A673 (cell line): ENCODE measurements around the gene GLDN.

Experiments
- EZH2 ChIP-seq: fragments of 200-600 bp; sonication (generic); IDR thresholded peaks from 2 replicates; pipeline ENCODE4 v1.6.1; 2017; ENCODE audit warnings: borderline replicate concordance, low read depth, mild to moderate bottlenecking, mixed read lengths, antibody characterized with exemption, low read length; ENCODE audit not compliant: poor library complexity, severe bottlenecking
- TF ChIP-seq, protein P1 (sequence below): fragments of 300-800, 200-600 bp; sonication (generic); conservative IDR thresholded peaks from 2 replicates; pipeline ENCODE4 v1.5.1; 2017; ENCODE audit warnings: low read depth, mild to moderate bottlenecking, antibody characterized with exemption, low read length, moderate library complexity, mixed read lengths

DNA sequence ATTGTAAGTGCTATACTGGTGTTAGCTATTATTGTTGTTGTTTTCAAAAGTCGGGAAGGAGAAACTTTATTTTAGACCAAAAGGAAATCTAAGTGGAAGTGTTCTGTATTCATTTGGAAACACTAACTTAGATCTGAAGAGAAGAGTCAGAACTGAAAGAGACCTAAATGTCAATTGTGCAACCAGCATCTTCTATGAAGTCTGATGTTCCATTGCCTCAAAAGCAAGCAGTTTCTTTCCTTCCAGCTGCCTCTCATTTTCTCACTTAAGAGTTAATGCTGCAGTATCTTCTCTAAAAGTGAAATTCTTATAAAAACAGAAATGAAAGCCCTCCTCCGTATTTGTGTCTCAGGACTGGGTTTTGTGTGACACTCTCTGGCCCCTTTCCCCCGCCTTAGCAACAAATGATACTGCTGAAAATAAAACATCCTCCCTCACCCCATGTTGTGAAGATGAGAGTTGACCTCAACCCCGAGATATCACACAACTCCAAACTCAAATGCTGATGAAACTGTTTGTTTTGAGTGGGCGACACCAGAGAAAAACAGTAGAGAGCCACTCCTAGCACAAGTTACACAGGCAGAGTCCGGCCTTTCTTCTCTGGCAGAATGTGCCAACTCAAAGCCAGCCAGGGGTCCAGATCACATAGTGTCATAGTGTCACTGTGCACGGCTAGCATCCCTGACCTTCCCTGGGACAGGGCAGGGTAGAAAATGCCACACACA is 48.9 kb downstream of the GLDN start:
- TF ChIP-seq, protein P1, sequence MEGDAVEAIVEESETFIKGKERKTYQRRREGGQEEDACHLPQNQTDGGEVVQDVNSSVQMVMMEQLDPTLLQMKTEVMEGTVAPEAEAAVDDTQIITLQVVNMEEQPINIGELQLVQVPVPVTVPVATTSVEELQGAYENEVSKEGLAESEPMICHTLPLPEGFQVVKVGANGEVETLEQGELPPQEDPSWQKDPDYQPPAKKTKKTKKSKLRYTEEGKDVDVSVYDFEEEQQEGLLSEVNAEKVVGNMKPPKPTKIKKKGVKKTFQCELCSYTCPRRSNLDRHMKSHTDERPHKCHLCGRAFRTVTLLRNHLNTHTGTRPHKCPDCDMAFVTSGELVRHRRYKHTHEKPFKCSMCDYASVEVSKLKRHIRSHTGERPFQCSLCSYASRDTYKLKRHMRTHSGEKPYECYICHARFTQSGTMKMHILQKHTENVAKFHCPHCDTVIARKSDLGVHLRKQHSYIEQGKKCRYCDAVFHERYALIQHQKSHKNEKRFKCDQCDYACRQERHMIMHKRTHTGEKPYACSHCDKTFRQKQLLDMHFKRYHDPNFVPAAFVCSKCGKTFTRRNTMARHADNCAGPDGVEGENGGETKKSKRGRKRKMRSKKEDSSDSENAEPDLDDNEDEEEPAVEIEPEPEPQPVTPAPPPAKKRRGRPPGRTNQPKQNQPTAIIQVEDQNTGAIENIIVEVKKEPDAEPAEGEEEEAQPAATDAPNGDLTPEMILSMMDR = no peak
- TF ChIP-seq EZH2 = no peak
